ENCODE results near the gene ARCN1.

GRCh38 chr11:118614511-118614910 is 42.3 kb downstream of the ARCN1 start:
- no peak for TF ChIP-seq CTCF (IDR thresholded peaks at IDR 0.05)
- no peak for TF ChIP-seq EZH2 (IDR thresholded peaks at IDR 0.05)
- no peak for TF ChIP-seq EZH2phosphoT487 (IDR thresholded peaks at IDR 0.05)
